ENCODE results near the gene C5AR2.

C5AR2 gene

GRCh38 chr19:47371261-47371660 is 39.3 kb downstream of the C5AR2 start:
- TF ChIP-seq CTCF (IDR thresholded peaks at IDR 0.05; ENCODE audit: low read depth, low read length) = no peak
- DNase-seq (ENCODE audit: low read depth, low spot score) = no peak
- no peak overlapping the region for H3K4me3 ChIP-seq (ENCODE audit: low read depth, low read length)
- in situ Hi-C loops (cut with HindIII; ENCODE audit: low sequenced_read_pairs) = no loop called here

- TF ChIP-seq CTCF (IDR thresholded peaks at IDR 0.05; ENCODE audit: low read depth, low read length) = no peak
- H3K4me3 ChIP-seq (ENCODE audit: low read depth, low read length) = no peak overlapping the region
- in situ Hi-C loops (cut with HindIII; ENCODE audit: low sequenced_read_pairs) = no loop called here
- DNase-seq (ENCODE audit: low read depth, low spot score) = no peak
Observed at GRCh38 chr19:47372603-47373002, 40.6 kb downstream of the C5AR2 start.

GRCh38 chr19:47373246-47374240 is 41.6 kb downstream of the C5AR2 start:
- no peak for TF ChIP-seq CTCF (IDR thresholded peaks at IDR 0.05; ENCODE audit: low read depth, low read length)
- no peak for DNase-seq (ENCODE audit: low read depth, low spot score)
- in situ Hi-C loops (cut with HindIII; ENCODE audit: low sequenced_read_pairs) = no loop called here
- H3K4me3 ChIP-seq (ENCODE audit: low read depth, low read length) = no peak overlapping the region

- TF ChIP-seq CTCF (IDR thresholded peaks at IDR 0.05; ENCODE audit: low read depth, low read length) = no peak
- H3K4me3 ChIP-seq (ENCODE audit: low read depth, low read length) = no peak overlapping the region
- DNase-seq (ENCODE audit: low read depth, low spot score) = no peak
- in situ Hi-C loops (cut with HindIII; ENCODE audit: low sequenced_read_pairs) = no loop called here
Observed at GRCh38 chr19:47374876-47375693, 43.1 kb downstream of the C5AR2 start.

- no peak for TF ChIP-seq CTCF (IDR thresholded peaks at IDR 0.05; ENCODE audit: low read depth, low read length)
- in situ Hi-C loops (cut with HindIII; ENCODE audit: low sequenced_read_pairs) = no loop called here
- DNase-seq (ENCODE audit: low read depth, low spot score) = no peak
- H3K4me3 ChIP-seq (ENCODE audit: low read depth, low read length) = no peak overlapping the region
Observed at GRCh38 chr19:47375694-47376588, 44.0 kb downstream of the C5AR2 start.

Measured in astrocyte of the spinal cord (primary cell).